22Rv1 (cell line): Measurements from ENCODE around the gene SIPA1L3.

Experiments
- ZFX ChIP-seq: fragments of 450-650 bp; IDR thresholded peaks from 2 replicates; pipeline ENCODE4 v1.6.1; 2017; ENCODE audit warnings: antibody characterized with exemption, borderline replicate concordance
- TF ChIP-seq, protein P1 (sequence below): fragments of 450-650 bp; IDR thresholded peaks from 2 replicates; pipeline ENCODE4 v1.5.1; 2017; ENCODE audit warnings: mild to moderate bottlenecking

GRCh38 chr19:38135150-38135998, 228.4 kb downstream of the SIPA1L3 start:
- TF ChIP-seq, protein P1, sequence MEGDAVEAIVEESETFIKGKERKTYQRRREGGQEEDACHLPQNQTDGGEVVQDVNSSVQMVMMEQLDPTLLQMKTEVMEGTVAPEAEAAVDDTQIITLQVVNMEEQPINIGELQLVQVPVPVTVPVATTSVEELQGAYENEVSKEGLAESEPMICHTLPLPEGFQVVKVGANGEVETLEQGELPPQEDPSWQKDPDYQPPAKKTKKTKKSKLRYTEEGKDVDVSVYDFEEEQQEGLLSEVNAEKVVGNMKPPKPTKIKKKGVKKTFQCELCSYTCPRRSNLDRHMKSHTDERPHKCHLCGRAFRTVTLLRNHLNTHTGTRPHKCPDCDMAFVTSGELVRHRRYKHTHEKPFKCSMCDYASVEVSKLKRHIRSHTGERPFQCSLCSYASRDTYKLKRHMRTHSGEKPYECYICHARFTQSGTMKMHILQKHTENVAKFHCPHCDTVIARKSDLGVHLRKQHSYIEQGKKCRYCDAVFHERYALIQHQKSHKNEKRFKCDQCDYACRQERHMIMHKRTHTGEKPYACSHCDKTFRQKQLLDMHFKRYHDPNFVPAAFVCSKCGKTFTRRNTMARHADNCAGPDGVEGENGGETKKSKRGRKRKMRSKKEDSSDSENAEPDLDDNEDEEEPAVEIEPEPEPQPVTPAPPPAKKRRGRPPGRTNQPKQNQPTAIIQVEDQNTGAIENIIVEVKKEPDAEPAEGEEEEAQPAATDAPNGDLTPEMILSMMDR, result no peak
- TF ChIP-seq ZFX, result no peak
